ENCODE data around the gene SLC2A4RG. TPM values are rescaled to one million over a fixed set of nuclear protein-coding genes. Genes with fewer than 3 reads are reported as not detected.

The SLC2A4RG gene, protein sequence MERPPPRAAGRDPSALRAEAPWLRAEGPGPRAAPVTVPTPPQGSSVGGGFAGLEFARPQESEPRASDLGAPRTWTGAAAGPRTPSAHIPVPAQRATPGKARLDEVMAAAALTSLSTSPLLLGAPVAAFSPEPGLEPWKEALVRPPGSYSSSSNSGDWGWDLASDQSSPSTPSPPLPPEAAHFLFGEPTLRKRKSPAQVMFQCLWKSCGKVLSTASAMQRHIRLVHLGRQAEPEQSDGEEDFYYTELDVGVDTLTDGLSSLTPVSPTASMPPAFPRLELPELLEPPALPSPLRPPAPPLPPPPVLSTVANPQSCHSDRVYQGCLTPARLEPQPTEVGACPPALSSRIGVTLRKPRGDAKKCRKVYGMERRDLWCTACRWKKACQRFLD
- 10 to 100 TPM; 19.8 to 57.5 (median 36.4) TPM for total RNA-seq

DNA sequence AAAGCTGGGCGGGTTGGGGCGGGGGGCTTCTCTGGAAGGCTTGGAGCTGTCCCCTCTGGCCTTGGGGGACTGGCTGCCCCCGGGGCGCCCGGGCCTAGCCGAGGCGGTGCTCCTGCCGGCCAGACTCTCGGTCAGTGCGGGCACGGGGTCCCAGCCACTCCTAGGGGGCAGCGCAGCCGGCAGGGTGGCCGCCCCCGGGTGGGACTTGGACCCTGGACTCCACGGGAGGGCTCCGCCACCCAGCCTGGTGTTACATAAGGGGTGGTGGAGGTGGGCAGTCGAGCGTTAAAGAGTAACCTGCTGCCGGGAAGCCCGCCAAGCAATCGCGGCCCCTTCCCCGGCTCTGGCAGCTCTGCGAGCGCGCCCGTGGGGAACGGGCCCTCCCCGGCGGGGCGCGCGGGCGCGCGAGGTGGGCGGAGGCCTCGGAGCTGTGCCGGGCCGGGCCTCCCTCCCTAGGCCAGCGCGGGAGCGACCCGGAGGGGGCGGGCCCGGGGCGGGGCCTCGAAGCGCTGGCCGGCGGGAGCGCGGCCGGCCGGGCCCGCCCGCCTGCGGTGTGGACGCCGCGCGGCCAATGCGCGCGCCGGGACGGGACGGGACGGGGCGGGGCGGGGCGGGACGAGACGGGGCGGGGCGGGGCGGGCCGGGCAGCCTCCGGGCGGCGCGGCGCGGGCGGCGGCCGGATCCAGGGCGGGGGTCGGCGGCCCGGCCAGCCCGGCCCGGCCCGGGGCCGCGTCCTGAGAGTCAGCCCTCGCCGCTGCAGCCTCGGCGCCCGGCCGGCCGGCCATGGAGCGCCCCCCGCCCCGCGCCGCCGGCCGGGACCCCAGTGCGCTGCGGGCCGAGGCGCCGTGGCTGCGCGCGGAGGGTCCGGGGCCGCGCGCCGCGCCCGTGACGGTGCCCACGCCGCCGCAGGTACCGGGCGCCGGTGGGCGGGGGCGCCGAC, at the start of gene SLC2A4RG:
Gene SLC2A4RG (plus strand): TSS at position 647 of the 940 bp plus-strand sequence. CDS start 137 bp downstream, at position 784.
- peak; percentile 52 to 75 (median 70) for ATAC-seq (replicated peaks in 6 of 8)
- Histone ChIP-seq H3K4me3 (peak within 1 kb of the TSS; percentile 56 to 81 (median 80)), H3K4me1 (replicated peaks in 1 of 2) (peaks cover 17 to 26% of the 10 kb centered on the region in 2 donors), H3K27ac (peak within 1 kb of the TSS; percentile 86 to 94)
- WGBS, 10 experiments: no CpG with 5 or more reads among the region's 136 CpGs
- in situ Hi-C loops (cut with MboI; ENCODE audit: low pct_unique_long_range_greater_than_20kb in 2 of 9, low sequenced_read_pairs in 9 of 9, unreplicated experiment in 9 of 9): no loop called here

- no peak overlapping the region for H3K27ac ChIP-seq
- no peak overlapping the region for H3K4me3 ChIP-seq
- ATAC-seq (replicated peaks in 6 of 8): no peak
- no CpG with 5 or more reads among the region's 40 CpGs for WGBS, 10 experiments
- in situ Hi-C loops (cut with MboI; ENCODE audit: low pct_unique_long_range_greater_than_20kb in 2 of 9, low sequenced_read_pairs in 9 of 9, unreplicated experiment in 9 of 9): no loop called here
- H3K4me1 ChIP-seq (replicated peaks in 1 of 2): peaks cover 15 to 19% of the 10 kb centered on the region in 2 donors
Measured at GRCh38 chr20:63690003-63690897, 49.3 kb upstream of the SLC2A4RG start.

DNA sequence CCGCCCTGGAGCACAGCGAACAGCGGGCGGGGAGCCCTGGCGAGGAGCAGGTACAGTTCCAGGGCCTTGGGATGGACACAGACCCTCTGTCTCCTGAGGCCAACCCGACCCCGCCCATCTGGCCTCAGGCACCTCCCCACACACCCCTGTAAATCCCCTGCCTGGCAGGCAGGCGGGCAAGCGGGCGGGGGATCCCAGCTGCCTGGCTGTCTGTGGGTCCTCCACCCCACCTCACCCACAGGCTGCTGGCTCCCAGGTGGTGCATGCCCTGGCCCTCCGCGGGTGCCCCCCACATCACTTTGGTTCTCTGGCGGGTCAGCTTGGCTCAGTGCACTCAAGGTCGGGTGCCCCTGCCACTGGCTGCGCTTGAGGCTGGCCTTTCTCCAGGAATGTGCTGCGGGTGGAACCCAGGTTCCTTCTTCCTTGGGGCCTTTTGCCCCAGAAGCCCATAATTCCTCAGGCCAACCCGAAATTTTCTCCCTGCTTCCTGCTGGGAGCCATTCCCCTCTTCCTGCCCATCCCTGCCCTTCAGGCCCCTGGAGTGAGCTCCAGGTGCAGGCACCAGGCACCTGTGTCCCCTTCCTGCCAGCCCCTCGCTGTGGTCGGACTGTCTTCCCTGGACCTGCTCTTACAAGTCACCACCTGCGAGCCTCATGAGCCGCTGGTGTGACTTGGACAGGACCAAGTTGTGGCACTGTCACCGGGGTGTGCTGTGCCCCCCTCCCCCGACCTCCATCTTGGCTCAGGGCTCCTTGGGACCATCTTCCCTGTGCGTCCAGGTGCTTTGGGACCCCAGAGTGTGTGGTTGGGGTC, 48.5 kb upstream of the SLC2A4RG start:
- in situ Hi-C loops (cut with MboI; ENCODE audit: low pct_unique_long_range_greater_than_20kb in 2 of 9, low sequenced_read_pairs in 9 of 9, unreplicated experiment in 9 of 9): no loop called here
- Histone ChIP-seq H3K4me3 (no peak overlapping the region), H3K4me1 (replicated peaks in 1 of 2) (peaks cover 14 to 18% of the 10 kb centered on the region in 2 donors), H3K27ac (no peak overlapping the region)
- 40 to 100% (median 83%) methylated on average over 2 to 3 of the region's 24 CpGs; no CpG with 5 or more reads in 6 of the 10 experiments for WGBS, 10 experiments
- no peak for ATAC-seq (replicated peaks in 6 of 8)

GRCh38 chr20:63691711-63692435, 47.7 kb upstream of the SLC2A4RG start:
- no peak for ATAC-seq (replicated peaks in 6 of 8)
- peaks cover 7 to 10% of the 10 kb centered on the region in 2 donors for H3K4me1 ChIP-seq (replicated peaks in 1 of 2)
- WGBS, 10 experiments: 80 to 85% methylated on average over 1 to 5 of the region's 21 CpGs; no CpG with 5 or more reads in 8 of the 10 experiments
- in situ Hi-C loops (cut with MboI; ENCODE audit: low pct_unique_long_range_greater_than_20kb in 2 of 9, low sequenced_read_pairs in 9 of 9, unreplicated experiment in 9 of 9): no loop called here
- H3K4me3 ChIP-seq: no peak overlapping the region
- H3K27ac ChIP-seq: no peak overlapping the region

- 58 to 100% (median 81%) methylated on average over 1 to 8 of the region's 20 CpGs; no CpG with 5 or more reads in 5 of the 10 experiments for WGBS, 10 experiments
- Histone ChIP-seq H3K4me1 (replicated peaks in 1 of 2) (peaks cover 0 to 3% of the 10 kb centered on the region in 2 donors), H3K4me3 (no peak overlapping the region), H3K27ac (no peak overlapping the region)
- in situ Hi-C loops (cut with MboI; ENCODE audit: low pct_unique_long_range_greater_than_20kb in 2 of 9, low sequenced_read_pairs in 9 of 9, unreplicated experiment in 9 of 9): no loop called here
- peak; percentile 1 to 53 (median 21) for ATAC-seq (replicated peaks in 6 of 8)
Measured at GRCh38 chr20:63692436-63693082, 47.0 kb upstream of the SLC2A4RG start.

DNA sequence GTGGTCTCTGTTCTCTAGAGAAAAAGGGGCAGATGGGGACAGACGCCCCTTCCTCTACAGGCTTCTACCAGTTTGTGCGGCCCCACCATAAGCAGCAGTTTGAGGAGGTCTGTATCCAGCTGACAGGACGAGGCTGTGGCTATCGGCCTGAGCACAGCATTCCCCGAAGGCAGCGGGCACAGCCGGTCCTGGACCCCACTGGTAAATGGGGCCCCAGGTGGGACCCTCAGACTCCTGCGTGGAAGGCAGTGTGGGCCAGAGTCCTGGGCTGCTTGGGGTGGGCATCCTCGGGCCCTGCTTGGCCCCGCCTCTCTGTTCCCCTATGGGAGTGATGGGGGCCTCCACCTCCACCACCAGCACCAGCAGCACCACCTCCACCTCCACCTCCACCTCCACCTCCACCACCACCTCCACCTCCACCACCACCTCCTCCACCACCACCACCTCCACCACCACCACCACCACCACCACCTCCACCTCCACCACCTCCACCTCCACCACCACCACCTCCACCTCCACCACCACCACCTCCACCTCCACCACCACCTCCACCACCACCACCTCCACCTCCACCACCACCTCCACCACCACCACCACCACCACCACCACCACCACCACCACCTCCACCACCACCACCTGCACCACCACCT, 46.4 kb upstream of the SLC2A4RG start:
- Histone ChIP-seq H3K27ac (no peak overlapping the region), H3K4me1 (replicated peaks in 1 of 2) (no peaks in the 10 kb centered on the region), H3K4me3 (no peak overlapping the region)
- ATAC-seq (replicated peaks in 6 of 8): no peak
- 93 to 94% methylated on average over 3 to 5 of the region's 10 CpGs; no CpG with 5 or more reads in 8 of the 10 experiments for WGBS, 10 experiments
- in situ Hi-C loops (cut with MboI; ENCODE audit: low pct_unique_long_range_greater_than_20kb in 2 of 9, low sequenced_read_pairs in 9 of 9, unreplicated experiment in 9 of 9): no loop called here

- Histone ChIP-seq H3K4me3 (no peak overlapping the region), H3K4me1 (replicated peaks in 1 of 2) (peaks cover 0 to 3% of the 10 kb centered on the region in 2 donors), H3K27ac (no peak overlapping the region)
- WGBS, 10 experiments: 80 to 100% (median 93%) methylated on average over 1 to 3 of the region's 21 CpGs; no CpG with 5 or more reads in 7 of the 10 experiments
- no peak for ATAC-seq (replicated peaks in 6 of 8)
- in situ Hi-C loops (cut with MboI; ENCODE audit: low pct_unique_long_range_greater_than_20kb in 2 of 9, low sequenced_read_pairs in 9 of 9, unreplicated experiment in 9 of 9): no loop called here
Measured at GRCh38 chr20:63693733-63694583, 45.6 kb upstream of the SLC2A4RG start.

DNA sequence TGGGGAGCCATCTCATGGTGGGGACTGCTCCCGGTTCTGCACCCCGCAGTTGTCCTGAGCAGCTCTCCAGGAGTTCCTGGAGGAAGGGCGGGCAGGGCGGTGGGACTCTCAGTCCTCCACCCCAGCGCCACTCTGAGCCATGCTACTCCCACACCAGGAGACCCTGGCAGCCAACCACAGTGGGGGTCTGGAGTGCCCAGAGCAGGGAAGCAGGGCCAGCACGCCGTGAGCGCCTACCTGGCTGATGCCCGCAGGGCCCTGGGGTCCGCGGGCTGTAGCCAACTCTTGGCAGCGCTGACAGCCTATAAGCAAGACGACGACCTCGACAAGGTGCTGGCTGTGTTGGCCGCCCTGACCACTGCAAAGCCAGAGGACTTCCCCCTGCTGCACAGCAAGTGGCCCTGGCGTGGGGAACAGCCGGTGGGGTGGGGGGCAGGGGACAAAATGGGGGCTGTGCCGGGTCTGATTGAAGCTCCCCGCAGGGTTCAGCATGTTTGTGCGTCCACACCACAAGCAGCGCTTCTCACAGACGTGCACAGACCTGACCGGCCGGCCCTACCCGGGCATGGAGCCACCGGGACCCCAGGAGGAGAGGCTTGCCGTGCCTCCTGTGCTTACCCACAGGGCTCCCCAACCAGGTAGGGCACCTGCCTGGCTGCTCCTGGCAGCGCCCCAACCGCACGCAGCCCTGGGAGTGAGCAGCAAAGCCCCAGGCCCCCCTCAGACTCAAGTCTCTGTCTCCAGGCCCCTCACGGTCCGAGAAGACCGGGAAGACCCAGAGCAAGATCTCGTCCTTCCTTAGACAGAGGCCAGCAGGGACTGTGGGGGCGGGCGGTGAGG, 44.8 kb upstream of the SLC2A4RG start:
- in situ Hi-C loops (cut with MboI; ENCODE audit: low pct_unique_long_range_greater_than_20kb in 2 of 9, low sequenced_read_pairs in 9 of 9, unreplicated experiment in 9 of 9): no loop called here
- ATAC-seq (replicated peaks in 6 of 8): no peak
- peaks cover 0 to 8% of the 10 kb centered on the region in 2 donors for H3K4me1 ChIP-seq (replicated peaks in 1 of 2)

DNA sequence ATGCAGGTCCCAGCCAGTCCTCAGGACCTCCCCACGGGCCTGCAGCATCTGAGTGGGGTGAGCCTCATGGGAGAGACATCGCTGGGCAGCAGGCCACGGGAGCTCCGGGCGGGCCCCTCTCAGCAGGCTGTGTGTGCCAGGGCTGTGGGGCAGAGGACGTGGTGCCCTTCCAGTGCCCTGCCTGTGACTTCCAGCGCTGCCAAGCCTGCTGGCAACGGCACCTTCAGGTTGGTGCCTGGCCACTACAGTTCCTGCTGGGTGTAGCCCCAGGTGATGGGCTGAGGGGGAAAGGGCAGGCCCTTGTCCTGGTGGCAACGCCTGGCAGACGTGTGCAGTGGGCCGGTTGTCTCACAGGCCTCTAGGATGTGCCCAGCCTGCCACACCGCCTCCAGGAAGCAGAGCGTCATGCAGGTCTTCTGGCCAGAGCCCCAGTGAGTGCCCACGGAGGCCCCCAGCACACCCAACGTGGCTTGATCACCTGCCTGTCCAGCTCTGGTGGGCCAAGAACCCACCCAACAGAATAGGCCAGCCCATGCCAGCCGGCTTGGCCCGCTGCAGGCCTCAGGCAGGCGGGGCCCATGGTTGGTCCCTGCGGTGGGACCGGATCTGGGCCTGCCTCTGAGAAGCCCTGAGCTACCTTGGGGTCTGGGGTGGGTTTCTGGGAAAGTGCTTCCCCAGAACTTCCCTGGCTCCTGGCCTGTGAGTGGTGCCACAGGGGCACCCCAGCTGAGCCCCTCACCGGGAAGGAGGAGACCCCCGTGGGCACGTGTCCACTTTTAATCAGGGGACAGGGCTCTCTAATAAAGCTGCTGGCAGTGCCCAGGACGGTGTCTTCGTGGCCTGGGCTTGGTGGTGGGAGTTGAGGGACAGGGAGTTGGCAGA, 43.9 kb upstream of the SLC2A4RG start:
- no peak for ATAC-seq (replicated peaks in 6 of 8)
- no peak overlapping the region for H3K27ac ChIP-seq
- in situ Hi-C loops (cut with MboI; ENCODE audit: low pct_unique_long_range_greater_than_20kb in 2 of 9, low sequenced_read_pairs in 9 of 9, unreplicated experiment in 9 of 9): no loop called here

More for the DNA sequence above, 44.8 kb upstream of the SLC2A4RG start:
- Histone ChIP-seq H3K27ac (no peak overlapping the region), H3K4me3 (no peak overlapping the region)
- WGBS, 10 experiments: 84 to 97% methylated on average over 5 to 7 of the region's 37 CpGs; no CpG with 5 or more reads in 8 of the 10 experiments

More for the DNA sequence above, 43.9 kb upstream of the SLC2A4RG start:
- Histone ChIP-seq H3K4me1 (replicated peaks in 1 of 2) (peaks cover 0 to 8% of the 10 kb centered on the region in 2 donors), H3K4me3 (no peak overlapping the region)
- WGBS, 10 experiments: 0 to 100% (median 62%) methylated on average over 1 to 4 of the region's 25 CpGs; no CpG with 5 or more reads in 6 of the 10 experiments

All from motor neuron (in vitro differentiated cells).